ENCODE measurements around the gene DYNC1LI2. TPM values are rescaled to one million over a fixed set of nuclear protein-coding genes. Genes with fewer than 3 reads are reported as not detected.

The DYNC1LI2 gene
- total and polyA plus RNA-seq, 2 of the 8 experiments (the other 6 are each of a cell fraction or from before 2014, with no cell fraction given), result 35.0 to 70.8 TPM

DNA sequence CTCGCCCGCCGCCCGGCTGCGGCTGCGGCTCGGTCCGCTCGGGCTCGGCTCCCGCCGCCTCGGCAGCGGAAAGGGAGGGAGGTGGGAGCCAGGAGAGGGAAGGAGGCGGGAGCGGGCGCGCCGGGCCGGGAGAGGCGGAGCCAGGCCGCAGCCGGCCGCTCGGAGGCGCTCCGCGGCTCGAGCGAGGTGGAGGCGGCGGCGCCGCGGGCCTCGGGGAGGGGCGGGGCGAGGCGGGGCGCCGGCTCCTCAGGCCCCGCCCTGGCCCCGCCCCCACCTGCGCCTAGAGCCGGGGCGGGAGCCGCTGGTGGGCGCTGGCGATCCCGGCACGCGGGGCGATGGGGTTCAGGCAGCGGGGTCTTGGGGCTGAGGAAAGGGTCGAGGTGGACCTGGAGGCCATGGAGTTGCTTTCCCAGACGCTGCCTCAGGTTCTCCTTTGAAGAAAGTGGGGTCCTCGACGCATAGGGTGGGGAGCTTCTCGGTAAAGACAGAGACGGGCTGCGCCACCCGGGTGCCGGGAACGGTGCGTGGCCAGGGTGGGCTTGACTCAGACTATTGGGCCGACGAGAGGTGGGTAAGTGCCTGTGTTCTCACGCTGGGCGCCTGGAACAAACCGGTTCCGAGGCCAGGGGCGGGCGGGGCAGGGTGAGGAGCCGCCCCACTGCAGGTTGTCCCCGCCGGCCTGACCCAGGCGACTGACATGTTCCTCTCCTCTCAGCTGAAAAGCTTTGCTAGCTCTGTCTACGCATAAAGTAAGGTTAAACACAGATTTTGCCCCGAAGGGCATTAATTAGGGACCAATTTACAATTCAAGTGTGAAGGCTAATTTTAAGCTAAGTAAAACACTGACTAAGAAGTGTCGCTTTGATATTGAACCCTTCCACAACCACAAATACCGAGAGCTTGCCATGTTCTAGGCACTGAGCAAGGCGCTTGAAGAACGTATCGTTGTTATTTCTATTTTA is 54.5 kb downstream of the DYNC1LI2 start, which contains the start of gene CMTM4 (continued):
- TF ChIP-seq TAF7 (optimal IDR thresholded peaks at IDR 0.05; ENCODE audit: borderline replicate concordance, low read depth, low read length) (no peak), TAF1 (IDR thresholded peaks at IDR 0.05; ENCODE audit: low read depth, low read length) (peak; percentile 56), TBP (IDR thresholded peaks at IDR 0.05; ENCODE audit: low read depth, low read length) (peak; percentile 25; the same call in 1 of the 2 replicates), RXRA (IDR thresholded peaks at IDR 0.05; ENCODE audit: insufficient read depth, low read depth, low read length) (no peak), KDM5A (IDR thresholded peaks at IDR 0.05; ENCODE audit: low read length) (no peak), EGR1 (IDR thresholded peaks at IDR 0.05; ENCODE audit: borderline replicate concordance, low read depth, low read length) (no peak), CBX5 (IDR thresholded peaks at IDR 0.05; ENCODE audit: low read depth, low read length) (no peak), SRF (IDR thresholded peaks at IDR 0.05; ENCODE audit: low read depth, low read length) (no peak), SP4 (IDR thresholded peaks at IDR 0.05; ENCODE audit: low read length) (peak; percentile 73; the same call in 1 of the 2 replicates), PHF8 (conservative IDR thresholded peaks at IDR 0.05; ENCODE audit: low read depth, low read length) (peak; percentile 81), GTF2F1 (IDR thresholded peaks at IDR 0.05; ENCODE audit: borderline replicate concordance, low read depth, low read length) (no peak), BRCA1 (IDR thresholded peaks at IDR 0.05; ENCODE audit: low read depth, low read length) (no peak), EP300 (IDR thresholded peaks at IDR 0.05; ENCODE audit: borderline replicate concordance in 1 of 2, low read depth in 2 of 2, low read length in 2 of 2) (no peak)
- TF ChIP-seq, protein P1, sequence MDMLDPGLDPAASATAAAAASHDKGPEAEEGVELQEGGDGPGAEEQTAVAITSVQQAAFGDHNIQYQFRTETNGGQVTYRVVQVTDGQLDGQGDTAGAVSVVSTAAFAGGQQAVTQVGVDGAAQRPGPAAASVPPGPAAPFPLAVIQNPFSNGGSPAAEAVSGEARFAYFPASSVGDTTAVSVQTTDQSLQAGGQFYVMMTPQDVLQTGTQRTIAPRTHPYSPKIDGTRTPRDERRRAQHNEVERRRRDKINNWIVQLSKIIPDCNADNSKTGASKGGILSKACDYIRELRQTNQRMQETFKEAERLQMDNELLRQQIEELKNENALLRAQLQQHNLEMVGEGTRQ (IDR thresholded peaks at IDR 0.05; ENCODE audit: low read length), result no peak
- TF ChIP-seq, protein P2, sequence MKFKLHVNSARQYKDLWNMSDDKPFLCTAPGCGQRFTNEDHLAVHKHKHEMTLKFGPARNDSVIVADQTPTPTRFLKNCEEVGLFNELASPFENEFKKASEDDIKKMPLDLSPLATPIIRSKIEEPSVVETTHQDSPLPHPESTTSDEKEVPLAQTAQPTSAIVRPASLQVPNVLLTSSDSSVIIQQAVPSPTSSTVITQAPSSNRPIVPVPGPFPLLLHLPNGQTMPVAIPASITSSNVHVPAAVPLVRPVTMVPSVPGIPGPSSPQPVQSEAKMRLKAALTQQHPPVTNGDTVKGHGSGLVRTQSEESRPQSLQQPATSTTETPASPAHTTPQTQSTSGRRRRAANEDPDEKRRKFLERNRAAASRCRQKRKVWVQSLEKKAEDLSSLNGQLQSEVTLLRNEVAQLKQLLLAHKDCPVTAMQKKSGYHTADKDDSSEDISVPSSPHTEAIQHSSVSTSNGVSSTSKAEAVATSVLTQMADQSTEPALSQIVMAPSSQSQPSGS (IDR thresholded peaks at IDR 0.05; ENCODE audit: low read length), result no peak
- TF ChIP-seq, protein P3, sequence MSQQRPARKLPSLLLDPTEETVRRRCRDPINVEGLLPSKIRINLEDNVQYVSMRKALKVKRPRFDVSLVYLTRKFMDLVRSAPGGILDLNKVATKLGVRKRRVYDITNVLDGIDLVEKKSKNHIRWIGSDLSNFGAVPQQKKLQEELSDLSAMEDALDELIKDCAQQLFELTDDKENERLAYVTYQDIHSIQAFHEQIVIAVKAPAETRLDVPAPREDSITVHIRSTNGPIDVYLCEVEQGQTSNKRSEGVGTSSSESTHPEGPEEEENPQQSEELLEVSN (IDR thresholded peaks at IDR 0.05), result peak; percentile 70
